ENCODE results near the gene IGHMBP2.

- TF ChIP-seq, protein P1, sequence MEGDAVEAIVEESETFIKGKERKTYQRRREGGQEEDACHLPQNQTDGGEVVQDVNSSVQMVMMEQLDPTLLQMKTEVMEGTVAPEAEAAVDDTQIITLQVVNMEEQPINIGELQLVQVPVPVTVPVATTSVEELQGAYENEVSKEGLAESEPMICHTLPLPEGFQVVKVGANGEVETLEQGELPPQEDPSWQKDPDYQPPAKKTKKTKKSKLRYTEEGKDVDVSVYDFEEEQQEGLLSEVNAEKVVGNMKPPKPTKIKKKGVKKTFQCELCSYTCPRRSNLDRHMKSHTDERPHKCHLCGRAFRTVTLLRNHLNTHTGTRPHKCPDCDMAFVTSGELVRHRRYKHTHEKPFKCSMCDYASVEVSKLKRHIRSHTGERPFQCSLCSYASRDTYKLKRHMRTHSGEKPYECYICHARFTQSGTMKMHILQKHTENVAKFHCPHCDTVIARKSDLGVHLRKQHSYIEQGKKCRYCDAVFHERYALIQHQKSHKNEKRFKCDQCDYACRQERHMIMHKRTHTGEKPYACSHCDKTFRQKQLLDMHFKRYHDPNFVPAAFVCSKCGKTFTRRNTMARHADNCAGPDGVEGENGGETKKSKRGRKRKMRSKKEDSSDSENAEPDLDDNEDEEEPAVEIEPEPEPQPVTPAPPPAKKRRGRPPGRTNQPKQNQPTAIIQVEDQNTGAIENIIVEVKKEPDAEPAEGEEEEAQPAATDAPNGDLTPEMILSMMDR (conservative IDR thresholded peaks at IDR 0.05): no peak
- no peak for TF ChIP-seq EZH2 (IDR thresholded peaks at IDR 0.05; ENCODE audit: low read depth)
Measured at GRCh38 chr11:68855205-68855981, 48.3 kb upstream of the IGHMBP2 start.
